Neuronal stem cell (in vitro differentiated cells): ENCODE results near the gene NAPSA.

Source experiments
- DNase-seq: peaks from one replicate; pipeline ENCODE4 v3.0.0-alpha.2; 2013; ENCODE audit warnings: low spot score
- H2AFZ ChIP-seq: one replicate; pipeline ENCODE4 v1.6.1; 2013; ENCODE audit warnings: mild to moderate bottlenecking, low read length, inconsistent platforms
- H2AK5ac ChIP-seq: 2 replicates; pipeline ENCODE4 v1.6.1; 2013; ENCODE audit warnings: low read depth, mild to moderate bottlenecking, inconsistent platforms, low read length, moderate library complexity, mixed read lengths
- H2BK120ac ChIP-seq: 2 replicates; pipeline ENCODE4 v1.6.1; 2013; ENCODE audit warnings: low read depth, mild to moderate bottlenecking, inconsistent platforms, low read length, moderate library complexity, mixed read lengths
- H2BK12ac ChIP-seq: one replicate; pipeline ENCODE4 v1.6.1; 2013; ENCODE audit warnings: low read length, inconsistent platforms
- H2BK15ac ChIP-seq: 2 replicates; pipeline ENCODE4 v1.6.1; 2013; ENCODE audit warnings: mild to moderate bottlenecking, low read length, inconsistent platforms, mixed read lengths
- H2BK5ac ChIP-seq: one replicate; pipeline ENCODE4 v1.6.1; 2013; ENCODE audit warnings: inconsistent platforms, mild to moderate bottlenecking, low read length, moderate library complexity
- H3K14ac ChIP-seq: one replicate; pipeline ENCODE4 v1.6.1; 2013; ENCODE audit warnings: low read length, inconsistent platforms
- H3K18ac ChIP-seq: 2 replicates; pipeline ENCODE4 v1.6.1; 2013; ENCODE audit warnings: low read length, inconsistent platforms
- H3K23ac ChIP-seq: 2 replicates; pipeline ENCODE4 v1.6.1; 2013; ENCODE audit warnings: low read depth, mild to moderate bottlenecking, mixed read lengths, low read length, inconsistent platforms; ENCODE audit not compliant: poor library complexity
- H3K27ac ChIP-seq: replicated peaks from 3 replicates; pipeline ENCODE4 v1.5.1; 2013; ENCODE audit warnings: low read length, inconsistent platforms
- H3K27me3 ChIP-seq, 3 experiments: 2 replicates each; pipeline ENCODE4 v1.6.1; 2013; ENCODE audit warnings: low read length in 3 of 3, mild to moderate bottlenecking in 2 of 3, inconsistent platforms in 1 of 3, low read depth in 1 of 3, mixed read lengths in 1 of 3, moderate library complexity in 1 of 3; ENCODE audit not compliant: control insufficient read depth in 3 of 3, insufficient read depth in 3 of 3
- H3K36me3 ChIP-seq, 2 donors: replicated peaks in 1 of 2; 2 replicates each; pipeline ENCODE4 v1.6.1; 2013; ENCODE audit warnings: low read length in 2 of 2; ENCODE audit not compliant: control insufficient read depth in 2 of 2, insufficient read depth in 2 of 2
- H3K4ac ChIP-seq: 2 replicates; pipeline ENCODE4 v1.6.1; 2013; ENCODE audit warnings: inconsistent platforms, mild to moderate bottlenecking, low read length, moderate library complexity
- H3K4me1 ChIP-seq, 2 donors: 1 replicate in 1 of 2; 2 replicates in 1 of 2; pipeline ENCODE4 v1.6.1; 2013; ENCODE audit warnings: low read length in 2 of 2, low read depth in 1 of 2; ENCODE audit not compliant: control insufficient read depth in 2 of 2, insufficient read depth in 1 of 2
- H3K4me2 ChIP-seq: one replicate; pipeline ENCODE4 v1.6.1; 2013; ENCODE audit warnings: mild to moderate bottlenecking, low read length, inconsistent platforms; ENCODE audit not compliant: insufficient read depth, poor library complexity, severe bottlenecking
- H3K4me3 ChIP-seq, 2 donors: 2 replicates each; pipeline ENCODE4 v1.5.1; 2013; ENCODE audit warnings: low read length in 2 of 2, mild to moderate bottlenecking in 2 of 2, inconsistent platforms in 1 of 2, moderate library complexity in 1 of 2
- H3K79me1 ChIP-seq: one replicate; pipeline ENCODE4 v1.6.1; 2013; ENCODE audit warnings: low read depth, mild to moderate bottlenecking, inconsistent platforms, low read length, moderate library complexity
- H3K9ac ChIP-seq: one replicate; pipeline ENCODE4 v1.6.1; 2013; ENCODE audit warnings: mild to moderate bottlenecking, low read depth, low read length, inconsistent platforms; ENCODE audit not compliant: poor library complexity
- H3K9me3 ChIP-seq, 2 donors: replicated peaks in 1 of 2; 2 replicates each; pipeline versions ENCODE3 to v1.6.1; 2013; ENCODE audit warnings: low read length in 2 of 2, mild to moderate bottlenecking in 2 of 2, inconsistent platforms in 1 of 2, low read depth in 1 of 2, mixed read lengths in 1 of 2, moderate library complexity in 1 of 2; ENCODE audit not compliant: control insufficient read depth in 2 of 2, insufficient read depth in 1 of 2
- H4K8ac ChIP-seq: one replicate; pipeline ENCODE4 v1.6.1; 2013; ENCODE audit warnings: low read depth, mild to moderate bottlenecking, inconsistent platforms, low read length, moderate library complexity
- H4K91ac ChIP-seq: one replicate; pipeline ENCODE4 v1.6.1; 2013; ENCODE audit warnings: low read length, low read depth, mild to moderate bottlenecking, inconsistent platforms; ENCODE audit not compliant: poor library complexity
- WGBS, 2 donors: extraction: QIAGEN DNeasy Blood & Tissue Kit; methylation state at CpG; one replicate each; pipeline ENCODE4 v1.1.7; 2013; ENCODE audit warnings: missing lambda C conversion rate in 2 of 2, mixed read lengths in 1 of 2; ENCODE audit not compliant: insufficient read length in 2 of 2, insufficient replicate concordance in 1 of 2; ENCODE audit errors: extremely low coverage in 2 of 2; 5-methylcytosine and 5-hydroxymethylcytosine counted together

NAPSA gene

DNA sequence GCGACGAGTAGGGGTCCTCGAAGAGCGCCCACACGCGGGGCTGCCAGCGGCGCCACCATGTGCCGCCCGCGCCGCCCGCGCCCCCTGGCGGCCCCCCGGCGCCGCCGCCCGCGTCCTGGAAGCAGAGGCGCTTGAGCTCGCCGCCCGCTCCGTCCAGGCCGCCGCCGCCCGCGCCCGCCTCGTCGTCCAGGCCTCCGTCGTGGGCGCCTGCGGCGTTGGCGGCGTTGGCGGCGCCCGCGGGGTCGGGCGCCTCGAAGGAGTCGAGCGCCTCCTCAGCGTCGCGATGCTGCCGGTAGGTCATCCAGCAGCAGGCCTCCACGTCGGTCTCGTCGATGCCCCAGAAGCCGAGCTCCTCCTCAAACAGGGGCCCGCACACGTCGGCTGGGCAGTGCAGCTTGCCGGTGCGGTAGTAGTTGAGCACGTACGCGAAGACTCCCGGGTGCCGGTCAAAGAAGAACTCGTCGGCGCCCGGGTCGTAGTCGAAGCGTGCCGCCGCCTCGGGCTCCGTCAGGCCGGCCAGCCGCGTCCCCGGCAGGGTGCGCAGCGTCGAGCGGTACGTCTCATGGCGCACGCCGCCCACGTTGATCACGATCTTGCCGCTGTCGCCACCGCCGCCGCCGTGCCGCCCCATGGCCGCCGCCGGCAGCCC lies 37.1 kb downstream of the NAPSA start:
- Histone ChIP-seq H3K9me3 (peaks cover 0 to 1% of the 10 kb centered on the region in 2 donors), H3K4me1 (peaks cover 8 to 12% of the 10 kb centered on the region in 2 donors), H3K4ac (peak overlapping the region; percentile 23), H3K36me3 (peaks cover under 1 to 2% of the 10 kb centered on the region in 2 donors), H3K23ac (peak overlapping the region; percentile 86), H2BK12ac (peak overlapping the region; percentile 76), H4K91ac (no peak overlapping the region), H3K14ac (no peak overlapping the region), H3K18ac (peak overlapping the region; percentile 97), H3K4me2 (peak overlapping the region; percentile 87), H2BK15ac (no peak overlapping the region), H2AK5ac (peak overlapping the region; percentile 47), H3K4me3 (peak overlapping the region; percentile 43 to 78), H3K79me1 (peaks cover 8% of the 10 kb centered on the region), H4K8ac (peak overlapping the region; percentile 75), H3K27ac (no peak overlapping the region), H3K9ac (peak overlapping the region; percentile 92), H2BK5ac (no peak overlapping the region), H2AFZ (peak overlapping the region; percentile 77), H3K27me3 (peaks cover 5 to 26% (median 24%) of the 10 kb centered on the region in 3 experiments), H2BK120ac (no peak overlapping the region)
- DNase-seq = no peak
- WGBS, 2 donors = no CpG with 5 or more reads among the region's 104 CpGs

GRCh38 chr19:50327461-50328223 lies 37.8 kb downstream of the NAPSA start:
- Histone ChIP-seq H3K9me3 (no peaks in the 10 kb centered on the region), H3K27me3 (peaks cover 5 to 26% (median 24%) of the 10 kb centered on the region in 3 experiments), H3K36me3 (peaks cover 0 to 3% of the 10 kb centered on the region in 2 donors), H3K79me1 (peaks cover 8% of the 10 kb centered on the region), H3K18ac (no peak overlapping the region), H3K4me2 (peak overlapping the region; percentile 87), H3K4ac (no peak overlapping the region), H3K4me3 (no peak overlapping the region), H3K9ac (no peak overlapping the region), H2BK15ac (no peak overlapping the region), H2BK120ac (no peak overlapping the region), H2AFZ (no peak overlapping the region), H3K27ac (no peak overlapping the region), H2BK12ac (no peak overlapping the region), H4K8ac (no peak overlapping the region), H4K91ac (no peak overlapping the region), H2AK5ac (peak overlapping the region; percentile 24), H2BK5ac (no peak overlapping the region), H3K4me1 (peaks cover 8 to 12% of the 10 kb centered on the region in 2 donors), H3K23ac (no peak overlapping the region), H3K14ac (no peak overlapping the region)
- no CpG with 5 or more reads among the region's 20 CpGs for WGBS, 2 donors
- DNase-seq = no peak

DNA sequence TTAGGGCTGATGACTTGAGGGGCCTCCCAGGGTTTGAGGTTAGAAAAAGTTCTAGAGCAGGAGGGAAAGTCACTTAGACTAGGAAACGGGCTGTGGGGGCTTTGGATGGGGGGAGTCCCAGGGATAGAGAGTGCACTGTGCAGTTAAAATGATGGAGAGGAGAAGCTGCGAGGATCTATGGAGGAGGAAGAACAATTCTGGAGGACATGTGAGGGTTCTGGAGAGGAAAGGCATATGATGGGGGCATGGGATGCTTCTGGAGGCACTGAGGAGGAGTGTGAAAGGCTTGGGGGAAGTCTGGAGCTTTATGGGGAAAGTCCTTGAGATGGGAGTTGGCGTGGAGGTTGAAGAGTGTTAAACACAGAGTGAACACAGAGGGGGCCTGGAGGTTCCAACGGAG lies 38.4 kb downstream of the NAPSA start:
- Histone ChIP-seq H2AK5ac (no peak overlapping the region), H2BK12ac (no peak overlapping the region), H3K23ac (no peak overlapping the region), H4K8ac (no peak overlapping the region), H3K9me3 (no peaks in the 10 kb centered on the region), H4K91ac (no peak overlapping the region), H3K14ac (no peak overlapping the region), H2AFZ (no peak overlapping the region), H3K36me3 (peaks cover 0 to 3% of the 10 kb centered on the region in 2 donors), H3K9ac (no peak overlapping the region), H3K4me3 (no peak overlapping the region), H3K4me2 (no peak overlapping the region), H2BK15ac (no peak overlapping the region), H3K4me1 (peaks cover 8 to 12% of the 10 kb centered on the region in 2 donors), H2BK5ac (no peak overlapping the region), H3K27me3 (peaks cover 5 to 26% (median 24%) of the 10 kb centered on the region in 3 experiments), H3K4ac (no peak overlapping the region), H2BK120ac (no peak overlapping the region), H3K27ac (no peak overlapping the region), H3K79me1 (peaks cover 8% of the 10 kb centered on the region), H3K18ac (no peak overlapping the region)
- no CpG with 5 or more reads among the region's 4 CpGs for WGBS, 2 donors
- no peak for DNase-seq

DNA sequence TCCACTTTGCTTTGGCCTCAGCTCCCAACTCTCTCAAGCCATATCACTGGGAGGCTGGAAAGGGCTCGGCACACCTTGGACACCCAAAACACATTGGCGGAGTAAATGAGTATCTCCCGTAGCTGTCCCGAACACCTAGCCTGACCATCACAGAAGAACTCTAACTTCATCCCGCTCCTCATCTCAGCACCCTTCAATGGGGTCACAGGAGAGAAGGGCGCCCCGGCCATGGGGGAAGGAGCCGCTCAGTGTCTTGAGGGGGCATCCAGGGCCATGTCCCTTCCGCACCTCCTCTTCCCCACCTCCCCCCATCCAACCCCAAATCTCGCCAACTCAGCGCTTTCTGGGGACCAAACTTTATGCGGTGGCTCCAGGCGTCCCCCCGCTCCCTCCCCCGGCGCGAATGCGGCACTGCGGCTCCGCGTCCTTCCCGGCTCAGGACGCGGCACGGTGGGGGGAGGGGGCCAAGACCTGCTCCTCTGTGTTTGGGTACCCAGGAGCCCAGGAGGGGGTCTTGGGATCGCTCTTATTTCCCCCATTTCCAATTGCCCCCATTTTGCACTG lies 39.3 kb downstream of the NAPSA start:
- Histone ChIP-seq H3K9ac (peak overlapping the region; percentile 7), H3K23ac (peak overlapping the region; percentile 56), H3K4ac (no peak overlapping the region), H3K4me3 (peak overlapping the region in 1 of 2 donors; percentile 7), H3K79me1 (peaks cover 3% of the 10 kb centered on the region), H3K4me1 (peaks cover 5 to 8% of the 10 kb centered on the region in 2 donors), H3K27ac (no peak overlapping the region), H4K91ac (no peak overlapping the region), H3K14ac (no peak overlapping the region), H3K9me3 (no peaks in the 10 kb centered on the region), H2BK5ac (no peak overlapping the region), H2BK120ac (no peak overlapping the region), H2AK5ac (peak overlapping the region; percentile 47), H3K4me2 (peak overlapping the region; percentile 60), H2BK12ac (no peak overlapping the region), H3K18ac (peak overlapping the region; percentile 75), H2BK15ac (peak overlapping the region; percentile 54), H3K36me3 (peaks cover 0 to 3% of the 10 kb centered on the region in 2 donors), H2AFZ (peak overlapping the region; percentile 94), H3K27me3 (peaks cover 5 to 26% (median 24%) of the 10 kb centered on the region in 3 experiments), H4K8ac (no peak overlapping the region)
- no peak for DNase-seq
- WGBS, 2 donors = no CpG with 5 or more reads among the region's 26 CpGs
